GM19193 (cell line): ENCODE measurements around the gene MED27.

Source experiments
- POLR2A ChIP-seq: IDR thresholded peaks from 4 replicates; pipeline ENCODE4 v1.6.1; 2011; ENCODE audit not compliant: insufficient read depth, insufficient read length; ENCODE audit errors: extremely low read depth

MED27 gene

DNA sequence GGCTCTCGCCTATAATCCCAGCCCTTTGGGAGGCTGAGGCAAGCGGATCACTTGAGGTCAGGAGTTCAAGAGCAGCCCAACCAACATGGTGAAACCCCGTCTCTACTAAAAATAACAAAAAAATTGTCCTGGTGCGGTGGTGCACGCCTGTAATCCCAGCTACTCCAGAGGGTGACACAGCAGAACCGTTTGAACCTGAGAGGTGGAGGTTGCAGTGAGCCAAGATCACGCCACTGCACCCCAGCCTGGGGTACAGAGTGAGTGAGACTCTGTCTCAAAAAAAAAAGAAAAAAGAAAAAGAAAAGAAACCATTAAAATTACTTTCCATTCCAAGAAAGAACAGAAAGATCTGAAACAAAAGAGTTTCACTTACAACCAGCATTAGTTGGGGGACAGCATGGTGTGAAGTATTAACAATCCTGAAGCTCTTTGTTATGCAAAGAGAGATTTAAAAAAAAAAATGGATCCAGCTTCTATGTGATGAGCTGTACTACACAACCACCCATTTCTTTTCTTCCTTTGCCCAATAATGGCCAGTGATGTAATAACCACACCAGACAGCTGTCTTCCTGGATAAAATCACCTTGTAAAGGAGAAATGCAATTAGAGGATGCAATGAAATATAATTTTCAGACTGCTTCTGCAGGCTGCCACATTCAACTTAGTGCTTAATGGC lies 76.9 kb downstream of the MED27 start:
- no peak for TF ChIP-seq POLR2A

DNA sequence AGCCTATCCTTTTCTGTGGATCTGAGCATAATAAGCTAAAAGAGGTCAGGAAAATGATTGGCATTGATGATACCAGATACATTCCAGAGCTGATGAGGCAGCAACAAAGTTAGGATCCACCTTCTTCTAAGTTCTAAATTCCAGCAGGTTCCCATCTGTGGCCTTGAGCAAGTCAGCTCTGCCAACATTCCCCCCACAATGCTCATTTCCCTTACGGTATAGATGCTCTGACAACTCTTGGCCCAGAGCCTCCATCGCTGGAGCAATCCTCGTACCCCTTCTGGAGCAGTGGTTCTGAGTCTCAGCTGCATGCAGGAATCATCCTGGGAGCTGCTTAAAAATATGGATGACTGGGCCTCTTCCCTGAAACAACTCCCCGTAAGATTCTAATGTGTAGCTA lies 78.1 kb downstream of the MED27 start:
- no peak for TF ChIP-seq POLR2A

DNA sequence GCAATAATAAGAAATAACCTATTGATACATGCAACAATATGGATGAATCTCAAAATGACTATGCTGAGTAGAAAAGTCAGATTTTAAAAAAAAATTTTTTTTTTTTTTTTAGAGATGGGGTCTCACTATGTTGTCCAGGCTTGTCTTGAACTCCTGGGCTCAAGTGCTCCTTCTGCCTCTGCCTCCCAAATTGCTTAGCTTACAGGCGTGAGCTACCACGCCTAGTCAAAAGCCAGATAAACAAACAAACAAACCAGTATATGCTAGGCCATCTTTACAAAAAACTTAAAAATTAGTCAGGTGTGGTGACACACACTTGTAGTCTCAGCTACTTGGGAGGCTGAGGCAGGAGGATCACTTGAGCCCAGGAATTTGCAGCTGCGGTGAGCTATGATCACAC lies 79.0 kb downstream of the MED27 start:
- TF ChIP-seq POLR2A = no peak

DNA sequence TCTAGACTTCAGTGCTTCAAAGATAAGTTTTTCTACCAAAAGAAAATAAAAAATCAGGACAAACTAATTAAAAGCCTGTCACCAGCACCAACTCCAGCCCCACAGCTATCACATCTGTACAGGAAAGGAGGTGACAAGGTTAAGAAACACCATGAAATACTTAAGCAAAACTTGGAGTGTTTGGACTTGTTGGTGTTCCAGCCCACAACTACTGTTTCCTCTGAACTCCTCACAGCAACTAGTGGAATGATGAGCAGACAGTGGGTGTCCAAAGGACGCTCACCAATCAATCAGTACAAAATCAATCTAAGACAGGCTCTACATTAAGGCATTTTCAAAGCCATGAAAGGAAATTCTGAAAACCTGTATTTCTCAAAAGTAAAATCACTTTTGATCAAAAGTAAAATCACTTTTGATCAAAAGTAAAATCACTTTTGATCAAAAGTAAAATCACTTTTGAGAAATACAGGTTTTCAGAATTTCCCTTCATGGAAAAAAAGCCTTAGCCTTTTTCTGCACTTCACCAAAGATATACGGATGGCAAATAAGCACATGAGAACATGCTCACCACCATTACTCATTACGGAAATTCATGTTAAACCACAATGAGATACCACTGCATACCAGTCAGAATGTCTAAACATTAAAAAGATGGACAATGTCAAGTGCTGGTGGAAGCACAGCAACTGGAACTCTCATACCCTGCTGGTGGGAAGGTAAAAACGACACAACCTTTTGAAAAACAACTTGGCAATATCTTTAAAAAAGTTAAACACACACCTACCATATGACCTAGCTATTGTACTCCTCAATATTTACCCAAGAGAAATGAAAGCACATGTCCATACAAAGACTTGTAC lies 79.7 kb downstream of the MED27 start:
- TF ChIP-seq POLR2A = no peak

DNA sequence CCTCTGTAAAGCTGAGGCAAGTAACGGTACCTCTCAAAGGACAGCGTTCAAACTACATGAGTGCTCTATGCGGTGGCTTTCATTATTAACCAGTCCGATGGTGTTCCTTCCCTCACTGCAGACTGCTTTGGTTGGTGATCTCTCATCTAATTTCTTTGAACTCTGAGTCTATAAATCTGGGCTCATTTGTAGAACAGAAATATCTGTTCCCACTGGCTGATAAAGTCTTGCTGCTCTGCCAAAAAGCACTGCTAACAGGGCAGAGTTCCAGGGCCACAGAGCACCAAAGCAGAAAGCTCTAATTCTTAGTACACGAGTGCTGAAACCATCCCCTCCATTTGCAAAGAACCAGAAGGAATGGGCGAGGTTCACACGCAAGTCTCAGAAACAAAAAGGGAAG lies 81.9 kb downstream of the MED27 start:
- TF ChIP-seq POLR2A = no peak

DNA sequence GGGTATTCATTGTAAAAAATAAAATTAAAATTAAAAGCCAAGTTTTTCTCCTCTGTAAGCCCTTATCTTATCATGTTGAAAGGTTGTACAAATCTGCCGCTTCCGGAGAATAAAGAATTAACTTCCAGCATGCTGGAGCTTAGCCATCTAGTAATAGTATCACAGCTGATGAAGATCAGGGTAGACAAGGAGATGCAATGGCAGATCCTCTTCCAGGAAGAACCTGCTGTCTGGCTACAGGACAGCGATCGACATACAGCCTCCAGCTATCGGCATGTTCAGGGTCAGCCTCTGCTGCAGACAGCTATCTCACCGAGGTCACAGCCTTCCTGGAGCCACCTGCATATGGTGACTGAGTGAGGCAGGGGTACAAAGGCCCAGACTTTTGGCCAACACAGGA lies 82.6 kb downstream of the MED27 start:
- TF ChIP-seq POLR2A = no peak

GRCh38 chr9:131995382-131995781 lies 84.3 kb downstream of the MED27 start:
- no peak for TF ChIP-seq POLR2A

- TF ChIP-seq POLR2A = no peak
These were observed 85.1 kb downstream of the MED27 start for GRCh38 chr9:131994364-131995125.

GRCh38 chr9:131992906-131993657 lies 86.6 kb downstream of the MED27 start:
- no peak for TF ChIP-seq POLR2A

DNA sequence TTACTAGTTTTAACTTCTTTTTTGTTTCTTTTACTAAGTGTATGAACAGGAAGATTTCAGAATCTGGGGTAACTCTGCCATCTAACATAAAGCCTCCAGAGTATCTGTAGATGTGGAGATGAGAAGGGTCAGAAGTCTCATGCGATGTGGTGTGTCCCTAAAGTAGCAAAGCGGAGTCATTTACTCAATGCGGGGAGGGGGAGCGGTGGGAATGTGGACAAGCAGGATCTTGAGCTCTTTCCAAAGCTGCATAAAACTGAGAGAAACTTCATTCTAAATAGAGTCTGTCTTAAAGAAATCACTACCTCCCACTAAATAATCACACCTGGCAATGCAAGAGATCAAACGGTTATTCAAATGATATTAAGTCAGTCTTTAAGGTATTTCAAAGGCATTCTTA lies 92.4 kb downstream of the MED27 start:
- no peak for TF ChIP-seq POLR2A

DNA sequence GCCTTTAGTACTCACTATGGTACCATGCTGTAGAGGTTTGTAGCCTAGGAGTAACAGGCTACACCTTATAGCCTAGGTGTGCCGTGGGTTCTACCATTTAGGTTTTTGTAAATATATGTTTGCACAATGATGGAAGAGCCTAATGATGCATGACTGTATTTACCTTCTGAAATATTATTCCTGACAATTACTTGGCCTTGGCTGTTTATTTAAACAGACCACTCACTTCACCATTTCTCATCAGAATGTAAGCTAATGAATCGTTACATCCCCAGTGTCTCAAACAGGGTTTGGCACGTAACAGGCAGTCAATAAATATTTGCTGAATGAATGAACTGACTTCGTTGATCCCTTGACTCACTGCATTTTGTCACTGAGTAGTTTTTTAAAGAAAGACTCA lies 93.1 kb downstream of the MED27 start:
- TF ChIP-seq POLR2A = no peak

DNA sequence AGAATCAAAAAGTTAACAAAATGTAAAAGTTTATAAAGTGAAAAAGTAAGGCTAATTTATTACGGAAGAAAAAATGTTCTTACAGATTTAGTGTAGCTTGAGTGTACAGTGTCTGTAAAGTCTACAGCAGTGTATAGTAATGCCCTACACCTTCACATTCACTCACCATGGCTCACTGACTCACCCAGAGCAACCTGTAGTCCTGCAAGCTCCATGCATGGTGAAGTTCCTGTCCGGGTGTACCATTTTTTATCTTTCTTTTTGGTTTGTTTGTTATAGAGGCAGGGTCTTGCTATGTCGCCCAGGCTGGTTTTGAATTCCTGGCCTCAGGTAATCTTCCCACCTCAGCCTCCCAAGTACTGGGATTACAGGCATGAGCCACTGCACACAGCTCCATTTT lies 93.6 kb downstream of the MED27 start:
- no peak for TF ChIP-seq POLR2A

DNA sequence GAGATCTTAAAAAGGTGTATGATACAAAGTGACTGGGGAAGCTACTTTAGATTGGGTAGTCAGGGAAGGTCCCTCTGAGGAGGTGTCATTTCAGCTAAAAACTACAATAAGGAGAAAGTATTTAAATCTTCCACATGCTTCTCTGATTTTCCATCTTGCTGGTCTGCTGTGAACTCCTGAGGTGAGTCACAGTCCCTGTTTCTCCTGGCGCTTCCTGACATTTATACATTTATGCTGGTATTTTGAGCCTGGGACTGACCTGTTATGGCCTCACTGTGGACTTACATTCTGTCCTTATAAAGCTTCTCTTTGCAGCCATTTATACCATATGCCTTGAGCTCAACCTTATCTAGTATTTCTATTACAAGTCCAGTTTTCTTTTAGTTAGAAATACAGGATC lies 95.1 kb downstream of the MED27 start:
- no peak for TF ChIP-seq POLR2A

DNA sequence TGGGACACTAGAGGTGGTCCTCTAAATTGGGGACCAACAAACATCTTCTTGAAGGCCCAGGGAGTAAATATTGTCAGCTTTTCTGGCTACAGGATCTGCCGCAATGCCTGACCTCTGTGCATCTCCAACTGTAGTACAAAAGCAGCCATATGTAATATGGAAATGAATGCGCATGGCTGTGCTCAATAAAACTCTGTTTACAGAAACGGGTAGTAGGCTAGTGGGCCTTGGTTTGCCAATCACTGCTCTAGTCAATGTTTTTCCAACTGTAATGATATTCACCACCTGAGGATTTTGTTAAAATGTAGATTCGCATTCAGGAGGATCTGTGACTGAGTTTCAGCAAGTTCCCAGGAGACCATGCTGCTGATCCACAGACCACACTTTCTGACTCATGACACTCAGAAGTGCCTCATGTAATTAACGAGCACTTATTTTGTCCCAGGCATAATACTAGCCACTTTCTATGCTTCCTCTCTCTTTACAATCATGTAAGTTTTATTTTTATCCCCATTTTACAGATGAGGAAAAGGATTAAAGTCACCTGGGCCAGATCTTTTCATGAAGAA lies 96.9 kb downstream of the MED27 start:
- TF ChIP-seq POLR2A = no peak
